GM21786 (cell line): ENCODE results near the gene DNAAF1.
"Not testable (repeated sequence)": the region's sequence is repeated elsewhere in the genome, so short reads cannot be mapped to it uniquely, and the experiment has no call there.

ENCODE experiments used
- ATAC-seq: cut with Tn5 transposase; IDR thresholded peaks from one replicate; pipeline ENCODE4 v1.9.1; 2021; ENCODE audit not compliant: unreplicated experiment

The DNAAF1 gene

DNA sequence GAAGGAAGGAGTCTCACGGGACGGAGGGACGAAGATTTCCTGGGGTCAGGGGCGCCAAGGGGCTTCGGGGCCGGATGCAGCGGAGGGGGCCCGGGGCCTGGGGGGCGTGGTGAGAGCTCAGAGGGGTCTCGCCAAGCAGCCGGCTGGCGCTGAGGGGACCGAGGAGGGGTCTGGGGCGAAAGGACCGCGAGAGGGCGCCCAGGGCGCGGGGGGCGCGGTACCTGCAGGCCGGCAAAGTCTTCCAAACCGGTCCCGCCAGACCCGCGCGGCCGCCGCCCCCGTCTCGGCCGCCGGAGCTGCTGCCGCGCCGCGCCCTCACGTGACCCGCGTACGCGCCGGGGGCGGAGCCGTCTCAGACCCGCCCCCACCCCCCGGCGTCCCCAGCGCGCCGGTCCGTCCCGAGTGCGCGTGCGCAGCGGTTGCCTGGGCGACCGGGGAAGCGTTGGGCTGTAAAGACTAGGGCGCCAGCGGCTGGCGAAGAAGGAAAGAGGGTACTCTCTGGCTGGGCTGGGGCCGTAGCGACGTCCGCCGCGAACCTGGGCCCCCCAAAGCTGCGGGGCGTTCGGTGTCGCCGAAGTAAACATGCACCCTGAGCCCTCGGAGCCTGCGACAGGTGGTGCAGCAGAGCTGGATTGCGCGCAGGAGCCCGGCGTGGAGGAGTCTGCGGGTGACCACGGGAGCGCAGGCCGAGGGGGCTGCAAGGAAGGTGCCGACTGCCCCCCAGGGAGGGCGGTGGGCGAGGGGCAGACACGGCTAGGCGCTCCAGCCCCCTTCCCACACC, at the start of gene DNAAF1, which contains the start of gene HSDL1:
Gene DNAAF1, plus strand, starts transcription at position 450 of the 781 bp plus-strand sequence. Its CDS starts 133 bp downstream, at position 583.
Gene HSDL1, minus strand, starts transcription at position 319 of the 781 bp plus-strand sequence. CDS start 13,856 bp downstream, outside the sequence.
- ATAC-seq = peak; percentile 72

DNA sequence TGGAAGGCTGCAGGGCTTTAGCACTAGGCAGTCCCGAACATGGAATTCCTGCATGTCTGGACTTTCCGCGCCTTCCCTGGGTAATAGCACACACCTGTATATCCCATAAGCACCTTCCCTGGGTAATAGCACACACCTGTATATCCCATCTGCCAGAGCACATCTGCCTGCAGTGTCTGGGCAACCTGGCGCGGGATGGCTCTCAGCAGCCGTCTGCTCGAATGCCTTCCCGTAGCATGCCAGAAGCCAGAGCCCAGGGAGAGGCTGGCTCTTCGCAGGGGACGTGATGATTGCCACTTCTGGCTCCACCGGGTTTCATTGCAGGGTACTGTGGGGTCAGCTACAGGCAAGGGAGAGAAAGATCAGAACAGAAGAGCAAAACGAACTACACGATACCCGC, 49.6 kb upstream of the DNAAF1 start:
- no peak for ATAC-seq

DNA sequence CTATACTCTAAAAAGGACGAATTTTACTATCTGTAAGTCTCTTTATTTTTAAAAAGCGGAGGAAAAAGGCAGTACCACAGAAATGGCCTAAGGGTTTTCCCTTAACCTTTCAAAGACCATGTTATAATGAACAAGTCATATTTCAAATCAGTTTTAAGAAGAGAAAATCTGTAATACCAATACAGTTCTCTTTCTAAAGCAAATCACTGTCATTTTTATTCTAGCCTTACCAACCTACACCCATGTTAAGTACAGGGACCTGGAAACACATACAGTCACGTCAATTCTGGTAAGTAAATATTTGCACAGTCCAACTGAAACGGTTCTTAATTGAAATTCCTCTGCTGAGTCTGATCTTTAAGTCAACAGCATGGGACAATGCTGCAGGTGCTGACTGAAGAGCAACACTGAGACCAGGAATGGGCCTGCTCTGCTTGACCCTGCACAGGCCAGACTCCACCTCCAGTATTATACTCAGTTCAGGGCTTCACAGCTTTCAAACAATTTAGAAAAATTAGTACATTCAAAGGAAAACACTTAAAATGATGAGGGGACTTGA, 48.6 kb upstream of the DNAAF1 start:
- no peak for ATAC-seq

DNA sequence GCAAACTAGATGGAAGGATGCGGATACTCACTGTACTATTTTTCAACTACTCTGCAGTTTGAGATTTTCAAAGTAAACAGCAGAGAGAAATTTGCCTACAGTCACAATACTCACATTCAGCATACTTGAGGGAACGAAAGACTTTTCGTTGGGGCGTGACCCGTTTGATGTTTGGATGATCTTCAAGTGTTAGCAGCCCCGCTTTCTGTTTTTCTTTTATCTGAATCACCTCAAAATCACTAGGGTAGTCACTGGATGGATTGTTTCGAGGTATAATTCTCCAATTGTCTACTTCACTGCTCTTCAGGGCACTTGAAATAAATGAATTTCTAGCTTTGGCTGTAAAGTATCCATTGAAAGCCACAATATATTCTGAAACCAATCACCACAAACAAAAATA, 46.2 kb upstream of the DNAAF1 start:
- no peak for ATAC-seq

DNA sequence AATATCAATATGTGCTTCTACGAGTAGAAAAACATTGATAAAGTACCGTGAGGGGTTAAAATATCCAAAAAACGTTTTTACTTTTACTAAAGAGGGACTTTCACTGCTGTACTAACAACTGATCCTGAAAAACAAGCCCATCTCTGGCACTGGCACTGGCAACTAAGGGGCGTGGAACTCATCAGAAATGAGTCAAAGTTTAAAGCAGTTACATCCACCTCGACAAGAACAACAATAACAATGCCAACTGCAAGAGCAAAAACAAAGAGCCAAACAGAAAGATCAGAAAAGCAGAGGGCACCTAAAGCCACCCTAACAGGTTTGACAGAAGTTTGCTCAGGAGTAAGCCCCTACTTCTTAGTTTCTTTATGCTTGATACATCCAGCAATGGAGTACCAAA, 41.4 kb upstream of the DNAAF1 start:
- no peak for ATAC-seq

DNA sequence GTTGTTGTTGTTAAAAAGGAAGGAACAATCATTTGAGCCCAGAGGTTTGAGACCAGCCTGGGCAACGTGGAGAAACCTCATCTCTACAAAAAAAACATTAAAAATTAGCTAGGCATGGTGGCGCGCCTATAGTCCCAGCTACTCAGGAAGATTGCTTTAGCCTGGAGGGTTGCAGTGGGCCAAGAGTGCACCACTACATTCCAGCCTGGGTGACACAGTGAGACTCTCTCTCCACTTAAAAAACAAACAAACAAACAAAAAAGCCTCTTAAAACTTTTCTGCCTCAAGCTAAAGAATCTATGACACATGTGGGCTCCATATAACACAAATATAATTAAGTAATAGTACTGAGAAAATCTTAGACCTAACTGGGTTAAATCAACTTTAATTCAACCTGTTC, 40.9 kb upstream of the DNAAF1 start:
- ATAC-seq = no peak

DNA sequence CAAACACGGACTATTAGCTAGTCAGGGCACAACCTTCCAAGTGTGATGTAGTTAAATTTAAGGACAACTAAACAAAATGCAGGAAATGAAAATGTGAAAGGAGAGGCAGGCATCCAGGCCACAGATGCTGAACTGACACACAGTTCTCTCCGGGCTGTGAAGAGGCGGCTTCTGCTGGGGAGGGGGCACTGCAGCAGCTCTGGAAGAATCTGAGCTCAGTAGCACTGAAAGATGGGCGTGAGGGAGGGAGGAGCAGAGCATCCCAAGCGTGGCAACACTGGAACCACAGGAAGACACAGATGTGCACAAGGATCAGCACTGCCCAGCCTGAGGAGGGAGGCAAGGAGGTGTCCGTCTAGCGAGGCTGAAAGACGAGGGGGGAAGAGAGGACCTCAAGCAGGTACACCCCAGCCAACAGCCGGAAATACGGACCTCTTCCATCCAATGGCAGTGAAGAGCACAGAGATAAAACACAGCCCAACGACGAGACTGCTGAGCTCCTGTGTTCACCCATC, 39.8 kb upstream of the DNAAF1 start:
- no peak for ATAC-seq

DNA sequence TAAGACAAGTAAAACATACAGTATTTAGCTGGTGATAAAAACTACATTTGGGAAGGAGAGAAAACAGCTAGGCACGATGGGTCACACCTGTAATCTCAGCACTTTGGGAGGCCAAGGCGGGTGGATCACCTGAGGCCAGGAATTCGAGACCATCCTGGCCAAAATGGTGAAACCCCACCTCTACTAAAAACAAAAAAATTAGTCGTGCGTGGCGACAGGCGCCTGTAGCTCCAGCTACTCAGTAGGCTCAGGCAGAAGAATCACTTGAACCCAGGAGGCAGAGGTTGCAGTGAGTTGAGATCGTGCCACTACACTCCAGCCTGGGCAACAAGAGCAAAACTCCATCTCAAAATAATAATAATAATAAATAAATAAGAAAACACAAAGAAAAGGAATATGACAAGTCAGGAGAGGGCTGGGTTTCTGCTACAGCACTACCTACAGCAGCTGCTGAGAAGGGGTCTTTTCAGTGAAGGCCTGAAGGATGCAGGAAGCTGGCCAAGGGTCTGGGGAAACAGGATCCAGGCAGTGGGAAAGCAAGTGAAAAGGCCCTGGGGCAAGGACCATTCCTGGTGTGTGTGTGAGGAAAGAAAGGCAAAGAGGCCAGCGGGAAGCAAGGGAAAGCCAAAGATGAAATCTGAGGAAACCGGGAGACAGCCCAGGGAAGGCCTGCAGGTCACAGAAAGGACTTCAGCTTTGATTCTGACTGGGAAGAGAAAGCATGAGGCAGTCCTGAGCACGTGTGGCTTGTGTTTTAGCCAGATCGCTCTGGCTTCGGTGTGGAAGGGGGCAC, 39.0 kb upstream of the DNAAF1 start:
- no peak for ATAC-seq

DNA sequence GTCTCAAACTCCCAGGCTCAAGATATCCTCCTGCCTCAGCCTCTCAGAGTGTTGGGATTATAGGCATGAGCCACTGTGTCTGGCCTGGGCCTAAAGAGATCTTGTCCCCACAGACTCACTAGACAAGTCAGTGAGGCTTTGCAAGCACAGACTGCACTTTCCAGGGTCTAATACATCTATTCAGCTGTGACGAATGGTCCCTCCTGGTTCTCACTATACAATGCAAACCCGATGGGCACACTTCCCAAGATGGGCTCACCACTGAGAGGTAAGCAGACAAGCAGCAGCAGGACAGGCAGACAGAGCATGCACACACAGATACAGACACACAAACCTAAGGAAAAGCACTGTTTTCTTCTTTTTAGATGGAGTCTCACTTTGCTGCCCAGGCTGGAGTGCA, 37.2 kb upstream of the DNAAF1 start:
- no peak for ATAC-seq

DNA sequence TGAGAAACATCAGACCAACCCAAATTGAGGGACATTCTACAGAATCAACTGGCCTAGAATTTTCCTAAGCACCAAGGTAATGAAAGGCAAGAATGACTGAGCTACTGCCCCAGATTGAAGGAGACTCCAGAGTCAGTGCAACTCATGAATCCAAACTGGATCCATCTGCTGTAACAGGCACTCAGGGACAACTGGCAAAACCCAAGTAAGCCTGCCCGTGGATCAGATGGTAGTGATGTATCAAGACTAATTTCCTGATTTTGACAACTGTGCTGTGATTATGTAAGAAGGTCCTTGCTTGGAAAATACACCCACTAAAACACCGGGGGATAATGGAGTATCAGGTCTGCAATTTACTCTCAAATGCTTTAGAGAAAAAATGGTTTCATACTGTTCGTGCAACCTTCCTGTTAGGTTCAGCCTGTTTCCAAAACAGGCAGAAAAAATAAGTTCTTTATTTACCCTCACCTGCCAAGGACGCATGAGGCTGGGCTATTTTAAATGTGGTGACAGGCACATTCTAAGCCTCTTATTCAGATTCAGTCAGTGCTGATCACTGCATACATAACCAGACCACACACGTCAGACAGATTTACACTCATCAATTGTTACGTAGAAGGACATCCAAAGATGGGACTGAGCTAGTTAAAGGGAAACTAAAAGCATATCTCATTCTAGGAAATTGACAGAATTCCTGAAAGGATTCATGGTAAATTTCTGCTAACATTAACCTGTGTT, 35.3 kb upstream of the DNAAF1 start:
- ATAC-seq = no peak

DNA sequence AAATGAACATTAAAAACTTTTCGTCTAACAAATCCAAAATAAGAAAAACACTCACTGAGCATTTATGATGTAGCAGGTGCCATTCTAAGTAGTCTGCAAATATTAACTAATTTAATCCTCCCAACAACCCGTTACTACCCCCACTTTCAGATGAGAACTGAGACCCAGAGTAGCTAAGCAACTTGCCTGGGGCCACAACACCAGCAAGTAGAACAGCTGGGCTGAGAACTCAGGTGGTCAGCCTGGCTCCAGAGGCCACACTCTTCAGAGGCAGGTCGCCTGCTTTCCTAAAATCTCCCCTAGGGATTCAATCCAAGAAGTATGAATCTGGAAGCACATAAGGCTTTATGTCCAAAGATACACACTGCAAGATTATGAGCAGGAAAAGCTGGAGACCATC, 34.6 kb upstream of the DNAAF1 start:
- ATAC-seq = no peak

DNA sequence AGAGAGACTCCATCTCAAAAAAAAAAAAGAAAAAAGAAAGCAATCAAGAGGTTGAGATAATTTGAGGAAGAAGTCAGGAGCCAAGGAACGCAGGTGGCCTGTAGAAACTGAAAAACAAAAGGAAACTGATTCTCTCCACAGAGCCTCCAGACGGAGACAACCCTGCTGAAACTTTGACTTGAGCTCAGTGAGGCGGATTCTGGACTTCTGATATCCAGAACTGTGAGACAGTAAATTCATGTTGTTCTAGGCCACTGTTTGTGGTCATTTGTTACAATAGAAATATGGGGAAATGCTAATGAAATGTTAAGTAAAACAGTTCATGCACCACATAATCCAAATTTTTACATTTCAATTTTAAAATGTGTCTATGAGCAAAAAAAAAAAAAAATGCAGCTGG, 33.6 kb upstream of the DNAAF1 start:
- ATAC-seq = no peak

DNA sequence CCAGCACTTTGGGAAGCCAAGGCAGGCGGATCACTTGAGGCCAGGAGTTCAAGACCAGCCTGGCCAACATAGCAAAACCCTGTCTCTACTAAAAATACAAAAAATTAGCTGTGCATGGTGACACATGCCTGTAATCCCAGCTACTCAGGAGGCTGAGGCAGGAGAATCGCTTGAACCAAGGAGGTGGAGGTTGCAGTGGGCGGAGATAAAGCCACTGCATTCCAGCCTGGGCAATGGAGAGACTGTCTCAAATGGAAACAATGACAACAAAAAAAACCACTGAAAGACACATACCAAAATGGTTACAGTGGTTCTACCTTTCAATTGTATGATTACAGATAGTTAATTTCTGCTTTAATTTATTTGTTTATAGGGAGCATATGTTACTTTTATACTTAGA, 33.2 kb upstream of the DNAAF1 start:
- ATAC-seq = not testable (repeated sequence)

DNA sequence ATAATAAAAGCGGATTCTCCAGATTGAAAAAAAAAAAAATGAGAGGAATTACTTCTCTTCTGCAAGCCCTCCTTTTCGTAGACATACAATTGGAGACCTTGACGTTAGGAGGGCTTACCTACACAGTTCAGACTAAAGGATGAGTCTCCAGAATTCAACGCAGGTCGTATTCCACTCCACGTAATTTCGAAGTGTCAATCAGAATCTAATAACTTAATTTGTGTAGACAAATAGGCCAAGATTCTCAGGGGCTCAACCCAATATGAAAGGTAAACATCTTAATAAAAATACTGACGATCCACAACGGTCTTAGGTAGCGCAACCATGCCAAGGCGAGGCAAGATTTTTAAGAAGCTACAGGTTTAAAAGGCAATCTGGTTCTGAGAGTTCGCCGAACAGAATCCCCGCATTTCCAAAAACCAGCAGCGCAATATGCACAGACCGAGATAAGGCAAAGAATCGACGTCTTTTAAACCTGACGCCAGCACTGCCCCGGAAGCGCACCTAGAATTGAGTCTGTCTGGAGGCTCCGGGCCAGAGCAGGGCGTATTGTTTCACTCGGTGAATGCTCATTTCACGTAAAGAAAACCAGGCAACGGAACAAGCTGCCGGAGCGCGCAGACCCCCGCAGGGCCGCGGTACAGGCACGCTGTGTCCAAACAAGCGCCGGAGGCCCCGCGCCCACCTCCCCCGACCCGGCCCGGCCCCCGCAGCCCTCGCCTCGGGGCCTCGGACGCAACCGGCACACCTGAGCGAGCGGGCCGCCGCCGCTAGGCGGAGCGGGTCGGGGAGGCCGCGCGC, 29.0 kb upstream of the DNAAF1 start:
- peak; percentile 26 for ATAC-seq

DNA sequence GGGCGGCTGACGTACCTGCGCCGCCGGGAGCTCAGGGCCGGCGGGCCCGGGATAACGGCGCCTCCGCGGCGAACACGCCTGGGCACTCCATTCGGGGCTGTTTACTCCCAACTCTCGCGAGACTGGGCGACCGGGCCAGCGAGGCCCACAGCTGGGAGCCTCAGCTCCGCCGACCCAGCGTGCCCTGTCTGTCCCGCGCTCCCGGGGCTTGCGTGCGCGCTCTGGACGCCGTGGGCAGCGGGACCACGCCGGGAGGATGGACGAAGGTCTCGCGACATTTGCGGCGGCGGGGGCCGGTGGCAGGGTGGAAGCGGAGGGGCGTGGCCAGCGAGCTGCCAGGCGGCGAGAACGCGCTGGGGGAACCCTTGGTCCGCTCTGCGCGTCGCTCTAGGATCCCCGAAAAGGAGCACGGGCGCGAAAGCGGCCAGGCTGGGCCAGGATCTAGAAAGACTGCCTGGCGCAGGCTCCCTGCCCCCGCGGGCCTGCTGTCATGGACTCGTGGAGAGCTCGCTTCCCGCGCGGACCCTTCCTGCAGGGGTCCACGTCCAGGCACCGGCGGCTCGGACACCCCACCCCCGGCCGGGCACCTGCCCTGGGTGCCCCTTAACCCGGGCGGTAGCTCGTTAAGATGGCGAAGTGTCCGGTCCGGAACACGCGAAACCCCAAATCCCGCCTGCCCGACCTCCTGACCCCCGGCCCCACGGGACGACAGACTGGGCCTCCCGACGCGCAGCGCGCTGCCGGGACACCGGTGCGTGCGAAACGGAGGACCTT, 28.2 kb upstream of the DNAAF1 start, which contains the start of gene MBTPS1:
Gene MBTPS1, minus strand, starts transcription at position 223 of the 774 bp plus-strand sequence. CDS start 15,159 bp downstream, outside the sequence.
- peak; percentile 93 for ATAC-seq

DNA sequence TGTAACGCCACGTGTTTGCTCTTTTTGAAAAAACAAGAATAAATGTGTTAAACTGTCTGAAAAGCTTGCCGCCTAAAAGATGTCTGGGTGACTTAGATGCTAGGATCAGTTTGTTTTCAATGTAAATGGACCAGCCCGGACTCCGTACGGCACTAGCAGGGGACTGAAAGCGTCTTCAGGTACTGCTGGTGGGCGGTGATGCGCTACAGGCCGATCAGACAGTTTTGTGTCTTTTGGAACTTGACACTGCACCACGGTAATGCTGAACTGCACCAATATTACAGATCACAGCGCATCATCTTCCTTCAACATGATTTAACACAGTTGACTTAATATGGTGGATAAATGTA, 27.6 kb upstream of the DNAAF1 start:
- ATAC-seq = no peak

DNA sequence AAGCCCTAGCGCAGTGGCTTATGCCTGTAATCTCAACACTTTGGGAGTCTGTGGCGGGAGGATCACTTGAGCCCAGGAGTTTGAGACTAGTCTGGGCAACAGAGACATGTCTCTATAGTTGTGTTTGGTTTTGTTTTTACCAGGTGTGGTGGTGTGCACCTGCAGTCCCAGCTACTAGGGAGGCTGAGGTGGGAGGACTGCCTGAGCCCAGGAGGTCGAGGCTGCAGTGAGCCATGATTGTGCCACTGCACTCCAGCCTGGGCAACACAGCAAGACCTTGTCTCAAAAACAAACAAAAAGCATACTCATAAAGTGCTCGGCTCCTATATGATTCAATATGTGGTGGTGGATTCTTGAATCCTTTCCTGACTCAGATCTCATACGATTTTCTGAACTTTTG, 26.8 kb upstream of the DNAAF1 start:
- not testable (repeated sequence) for ATAC-seq

DNA sequence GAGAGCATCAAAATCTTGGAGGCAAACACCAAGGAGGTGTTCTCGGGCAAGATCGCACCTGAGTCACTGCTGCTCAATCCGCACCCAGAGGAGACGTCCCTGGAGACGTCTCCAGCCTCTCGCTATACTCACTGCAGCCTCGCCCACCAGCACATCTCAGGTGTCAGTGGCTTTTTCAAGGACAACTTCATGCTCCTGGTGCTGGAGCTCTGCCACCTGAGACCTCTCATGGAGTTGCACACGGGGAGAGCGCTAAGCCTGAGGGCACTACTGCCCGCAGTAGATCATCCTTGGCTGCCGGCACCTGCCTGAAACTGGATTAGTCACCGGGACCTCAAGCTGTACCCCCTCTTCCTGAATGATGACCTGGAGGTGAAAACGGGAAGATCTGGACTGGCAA, 25.7 kb upstream of the DNAAF1 start:
- ATAC-seq = no peak

DNA sequence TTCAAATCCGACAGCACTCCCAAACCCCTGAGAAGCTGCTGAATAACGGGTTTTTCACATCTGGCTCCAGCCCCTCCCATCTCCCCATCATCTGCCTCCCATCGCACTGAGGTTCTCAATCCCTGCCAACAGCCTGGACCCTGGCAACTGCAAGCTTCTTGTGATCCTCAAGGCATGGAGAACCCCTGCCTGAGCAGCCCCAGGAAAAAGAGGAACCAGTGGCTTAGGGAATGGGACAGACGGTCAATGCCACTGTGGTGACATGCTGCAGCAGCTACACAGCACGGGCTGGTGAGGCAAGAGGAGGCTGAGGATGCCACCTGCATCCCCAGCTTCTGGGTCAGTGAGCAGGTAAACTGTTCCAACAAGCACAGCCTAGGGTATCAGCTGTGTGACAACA, 25.1 kb upstream of the DNAAF1 start:
- no peak for ATAC-seq
